ENCODE measurements around the gene RNH1. TPM values are rescaled to one million over a fixed set of nuclear protein-coding genes. Genes with fewer than 3 reads are reported as not detected.

The RNH1 gene
- total RNA-seq, 2 experiments from 2014 or later, result 65.5 to 65.7 TPM

- intact Hi-C loops (cut with micrococcal nuclease; ENCODE audit: unreplicated experiment), result no loop called here
- BruUV-seq (replicated peaks), result no TSS peak
- no peaks in the 10 kb centered on the region for H3K9me2 ChIP-seq (ENCODE audit: insufficient read depth, low read length)
- peaks cover 12% of the 10 kb centered on the region; the same call in 1 of the 2 replicates for H3K36me3 ChIP-seq (ENCODE audit: insufficient read depth, low read length)
- H3K4me1 ChIP-seq (ENCODE audit: insufficient read depth, low read length, poor library complexity, severe bottlenecking), result no peaks in the 10 kb centered on the region
- no peak overlapping the region for H3K4me3 ChIP-seq (ENCODE audit: low read depth, low read length, poor library complexity, severe bottlenecking)
- no peak overlapping the region for H2AFZ ChIP-seq (ENCODE audit: low read length)
- H3K4me2 ChIP-seq (ENCODE audit: low read length), result no peak overlapping the region
- H3K27ac ChIP-seq (ENCODE audit: low read depth, low read length, poor library complexity, severe bottlenecking), result no peak overlapping the region
- TF ChIP-seq CTCF (conservative IDR thresholded peaks at IDR 0.05; ENCODE audit: low read length) (no peak), EZH2phosphoT487 (IDR thresholded peaks at IDR 0.05; ENCODE audit: borderline replicate concordance, low read depth, low read length) (no peak)
- H4K20me1 ChIP-seq (ENCODE audit: insufficient read depth, low read length), result no peaks in the 10 kb centered on the region
- ChIA-PET CTCF (ENCODE audit: unreplicated experiment) (no interaction called here), POLR2A (no interaction called here)
- DNase-seq (ENCODE audit: low spot score), result no peak
- no peaks in the 10 kb centered on the region for H3K9me3 ChIP-seq (ENCODE audit: low read length)
- H3K79me2 ChIP-seq (ENCODE audit: insufficient read depth, low read depth, low read length), result no peaks in the 10 kb centered on the region
These were observed 21.2 kb upstream of the RNH1 start for GRCh38 chr11:528166-528814.

GRCh38 chr11:526192-526591, 19.1 kb upstream of the RNH1 start:
- no peak for TF ChIP-seq CTCF (conservative IDR thresholded peaks at IDR 0.05; ENCODE audit: low read length)
- no peaks in the 10 kb centered on the region for H3K9me3 ChIP-seq (ENCODE audit: low read length)
- POLR2A ChIA-PET, result no interaction called here
- intact Hi-C loops (cut with micrococcal nuclease; ENCODE audit: unreplicated experiment), result no loop called here
- H3K27ac ChIP-seq (ENCODE audit: low read depth, low read length, poor library complexity, severe bottlenecking), result no peak overlapping the region
- no peaks in the 10 kb centered on the region for H3K36me3 ChIP-seq (ENCODE audit: insufficient read depth, low read length)
- BruUV-seq (replicated peaks), result no TSS peak
- no peak overlapping the region for H3K4me3 ChIP-seq (ENCODE audit: low read depth, low read length, poor library complexity, severe bottlenecking)
- no peak overlapping the region for H2AFZ ChIP-seq (ENCODE audit: low read length)
- no peak overlapping the region for H3K4me2 ChIP-seq (ENCODE audit: low read length)
- no peaks in the 10 kb centered on the region for H4K20me1 ChIP-seq (ENCODE audit: insufficient read depth, low read length)
- no peaks in the 10 kb centered on the region for H3K9me2 ChIP-seq (ENCODE audit: insufficient read depth, low read length)
- no peak for DNase-seq (ENCODE audit: low spot score)
- H3K79me2 ChIP-seq (ENCODE audit: insufficient read depth, low read depth, low read length), result no peaks in the 10 kb centered on the region
- H3K4me1 ChIP-seq (ENCODE audit: insufficient read depth, low read length, poor library complexity, severe bottlenecking), result no peaks in the 10 kb centered on the region
- CTCF ChIA-PET (ENCODE audit: unreplicated experiment), result no interaction called here

- ChIA-PET CTCF (ENCODE audit: unreplicated experiment) (no interaction called here), POLR2A (no interaction called here)
- TF ChIP-seq CTCF (conservative IDR thresholded peaks at IDR 0.05; ENCODE audit: low read length) (no peak), EZH2phosphoT487 (IDR thresholded peaks at IDR 0.05; ENCODE audit: borderline replicate concordance, low read depth, low read length) (no peak)
- Histone ChIP-seq H2AFZ (ENCODE audit: low read length) (no peak overlapping the region), H3K4me1 (ENCODE audit: insufficient read depth, low read length, poor library complexity, severe bottlenecking) (no peaks in the 10 kb centered on the region), H3K9me2 (ENCODE audit: insufficient read depth, low read length) (no peaks in the 10 kb centered on the region), H3K4me3 (ENCODE audit: low read depth, low read length, poor library complexity, severe bottlenecking) (no peak overlapping the region), H3K9me3 (ENCODE audit: low read length) (no peaks in the 10 kb centered on the region; the same call in 1 of the 2 replicates), H3K4me2 (ENCODE audit: low read length) (no peak overlapping the region), H3K27ac (ENCODE audit: low read depth, low read length, poor library complexity, severe bottlenecking) (no peak overlapping the region), H4K20me1 (ENCODE audit: insufficient read depth, low read length) (no peaks in the 10 kb centered on the region), H3K36me3 (ENCODE audit: insufficient read depth, low read length) (no peaks in the 10 kb centered on the region), H3K79me2 (ENCODE audit: insufficient read depth, low read depth, low read length) (no peaks in the 10 kb centered on the region)
- intact Hi-C loops (cut with micrococcal nuclease; ENCODE audit: unreplicated experiment), result no loop called here
- no TSS peak for BruUV-seq (replicated peaks)
- DNase-seq (ENCODE audit: low spot score), result no peak
These were observed 14.2 kb upstream of the RNH1 start for GRCh38 chr11:521177-521688.

Data from OCI-LY7 (cell line).